K562 (cell line): ENCODE results near the gene PEAR1. TPM values are rescaled to one million over a fixed set of nuclear protein-coding genes. Genes with fewer than 3 reads are reported as not detected.

Experiments
- ARID3B ChIP-seq: fragments of 250-450 bp; sonication (Bioruptor Pico); IDR thresholded peaks from 2 replicates; pipeline ENCODE4 v1.4.0; 2020; ENCODE audit warnings: borderline replicate concordance
- BACH1 ChIP-seq: fragments of 200-800 bp; sonication (Bioruptor generic); IDR thresholded peaks from 2 replicates; pipeline ENCODE4 v1.6.1; 2016; ENCODE audit warnings: missing genetic modification characterization, missing compliant biosample characterization
- BRF2 ChIP-seq: IDR thresholded peaks from 3 replicates; pipeline ENCODE4 v1.6.1; 2011; ENCODE audit warnings: borderline replicate concordance, mild to moderate bottlenecking; ENCODE audit not compliant: insufficient read length, insufficient read depth
- CHD1 ChIP-seq: fragments of 200-600 bp; sonication (generic); IDR thresholded peaks from one replicate; pipeline ENCODE4 v1.6.1; 2012; ENCODE audit warnings: mild to moderate bottlenecking, moderate library complexity, low read length, inconsistent platforms
- DMBX1 ChIP-seq: fragments of 250-450 bp; sonication (Bioruptor Pico); IDR thresholded peaks from 2 replicates; pipeline ENCODE4 v1.8.0; 2022; ENCODE audit warnings: inconsistent platforms, mild to moderate bottlenecking, moderate library complexity, borderline replicate concordance
- ELF1 ChIP-seq: fragments of 200-800 bp; sonication (Bioruptor generic); IDR thresholded peaks from 2 replicates; pipeline ENCODE4 v1.6.1; 2016; ENCODE audit warnings: missing genetic modification characterization, missing compliant biosample characterization
- ETV5 ChIP-seq: sonication (generic); formaldehyde crosslinking; IDR thresholded peaks from 2 replicates; pipeline ENCODE4 v1.4.0; 2020; ENCODE audit warnings: low read depth, mild to moderate bottlenecking, missing genetic modification reagents
- FUS ChIP-seq: fragments of 200-400 bp; formaldehyde crosslinking; optimal IDR thresholded peaks from 2 replicates; pipeline ENCODE3; 2017; ENCODE audit warnings: low read depth, low read length
- GATAD2A ChIP-seq: fragments of 450-650 bp; IDR thresholded peaks from 2 replicates; pipeline ENCODE4 v1.6.1; 2017
- HCFC1 ChIP-seq: IDR thresholded peaks from 2 replicates; pipeline ENCODE4 v1.6.1; 2012; ENCODE audit warnings: low read depth, low read length, improper control_type of control experiment
- HEY1 ChIP-seq: fragments of 250-450 bp; sonication (Bioruptor Pico); IDR thresholded peaks from 2 replicates; pipeline ENCODE4 v1.5.0; 2020; ENCODE audit warnings: mild to moderate bottlenecking, moderate library complexity, borderline replicate concordance
- KLF13 ChIP-seq: fragments of 450-650 bp; IDR thresholded peaks from 2 replicates; pipeline ENCODE4 v1.6.1; 2016; ENCODE audit warnings: missing genetic modification characterization, low read depth, mild to moderate bottlenecking, missing compliant biosample characterization, moderate library complexity, borderline replicate concordance
- NBN ChIP-seq: fragments of 450-650 bp; IDR thresholded peaks from 2 replicates; pipeline ENCODE4 v1.6.1; 2016; ENCODE audit warnings: low read depth, mild to moderate bottlenecking
- NCOA6 ChIP-seq: fragments of 450-650 bp; IDR thresholded peaks from 2 replicates; pipeline ENCODE4 v1.6.1; 2017; ENCODE audit warnings: mild to moderate bottlenecking
- NELFE ChIP-seq: IDR thresholded peaks from 2 replicates; pipeline ENCODE4 v1.6.1; 2011; ENCODE audit warnings: mild to moderate bottlenecking; ENCODE audit not compliant: insufficient read depth, insufficient read length
- NUFIP1 ChIP-seq: fragments of 450-650 bp; IDR thresholded peaks from 2 replicates; pipeline ENCODE4 v1.6.1; 2018; ENCODE audit not compliant: partially characterized antibody
- SRF ChIP-seq, 2 experiments: fragments of 250-450, 450-650 bp in 1 of 2; sonication (Bioruptor Pico) in 1 of 2; sonication (generic) in 1 of 2; formaldehyde crosslinking; IDR thresholded peaks; 2 replicates each; pipeline versions ENCODE4 v1.5.0 to v1.5.1; 2020 to 2022; ENCODE audit warnings: mild to moderate bottlenecking in 1 of 2, missing genetic modification reagents in 1 of 2
- SRSF3 ChIP-seq: fragments of 200-400 bp; formaldehyde crosslinking; IDR thresholded peaks from 2 replicates; pipeline ENCODE4 v1.6.1; 2016; ENCODE audit warnings: mild to moderate bottlenecking, low read length, moderate library complexity; ENCODE audit not compliant: insufficient read depth
- TAL1 ChIP-seq: fragments of 450-650 bp; IDR thresholded peaks from 2 replicates; pipeline ENCODE4 v1.6.1; 2016; ENCODE audit warnings: mild to moderate bottlenecking
- TARDBP ChIP-seq: fragments of 450-650 bp; IDR thresholded peaks from 2 replicates; pipeline ENCODE4 v1.6.1; 2016
- TRIM24 ChIP-seq, 2 experiments: fragments of 450-650 bp; IDR thresholded peaks; 2 replicates each; pipeline ENCODE4 v1.6.1; 2016
- TSC22D4 ChIP-seq: fragments of 450-650 bp; IDR thresholded peaks from 2 replicates; pipeline ENCODE4 v1.6.1; 2016; ENCODE audit warnings: missing genetic modification characterization, missing biosample characterization, control low read depth
- ZBED1 ChIP-seq: IDR thresholded peaks from 2 replicates; pipeline ENCODE4 v1.6.1; 2014
- ZEB2 ChIP-seq: fragments of 450-650 bp; IDR thresholded peaks from 2 replicates; pipeline ENCODE4 v1.6.1; 2016
- ZNF436 ChIP-seq: fragments of 250-450, 450-650 bp; sonication (Bioruptor Pico); formaldehyde crosslinking; IDR thresholded peaks from 2 replicates; pipeline ENCODE4 v1.7.0; 2020; ENCODE audit warnings: mild to moderate bottlenecking
- ZNF449 ChIP-seq: fragments of 250-450 bp; sonication (Bioruptor Pico); IDR thresholded peaks from 2 replicates; pipeline ENCODE4 v1.8.0; 2022; ENCODE audit warnings: moderate library complexity, mild to moderate bottlenecking, inconsistent platforms
- ZNF561 ChIP-seq: fragments of 450-650 bp; formaldehyde crosslinking; conservative IDR thresholded peaks from 2 replicates; pipeline ENCODE4 v1.4.0; 2020; ENCODE audit warnings: mild to moderate bottlenecking, moderate library complexity
- ZSCAN32 ChIP-seq: fragments of 450-650 bp; formaldehyde crosslinking; IDR thresholded peaks from 2 replicates; pipeline ENCODE4 v1.4.0; 2020; ENCODE audit warnings: mild to moderate bottlenecking, moderate library complexity
- polyA plus RNA-seq, 8 experiments: library from polyadenylated mRNA; depleted of rRNA in 4 of 8; stranded (reverse) in 5 of 8; unstranded in 3 of 8; fragments of >200 nt; fragmentation: Nextera tagmentation in 2 of 8; fragmentation: Illumina TruSeq in 1 of 8; extraction: Ambion mirVana in 2 of 8; extraction: Trizol in 1 of 8; gene quantifications; 2 replicates each; pipeline versions ENCODE4 v1.2.1 to v1.2.3, GENCODE V29; 2011 to 2014; ENCODE audit warnings: inconsistent platforms in 1 of 8, missing spikeins in 1 of 8
- total RNA-seq, 7 experiments: library from RNA; depleted of rRNA in 6 of 7; stranded (reverse); fragments of >200 nt in 6 of 7; fragmentation: Illumina TruSeq in 2 of 7; extraction: Trizol in 2 of 7; gene quantifications; 2 replicates each; pipeline versions ENCODE4 v1.2.1 to v1.2.3, GENCODE V29; 2011 to 2021; ENCODE audit warnings: low replicate concordance in 1 of 7
- TF ChIP-seq, protein P1 (sequence below): fragments of 250-450 bp; sonication (Bioruptor Pico); IDR thresholded peaks from 2 replicates; pipeline ENCODE4 v1.9.0; 2021; ENCODE audit warnings: mild to moderate bottlenecking

PEAR1 gene
- total and polyA plus RNA-seq, 9 of the 15 experiments (the other 6 are each of a cell fraction or from before 2014, with no cell fraction given): 0.87 to 13.9 (median 6.1) TPM

DNA sequence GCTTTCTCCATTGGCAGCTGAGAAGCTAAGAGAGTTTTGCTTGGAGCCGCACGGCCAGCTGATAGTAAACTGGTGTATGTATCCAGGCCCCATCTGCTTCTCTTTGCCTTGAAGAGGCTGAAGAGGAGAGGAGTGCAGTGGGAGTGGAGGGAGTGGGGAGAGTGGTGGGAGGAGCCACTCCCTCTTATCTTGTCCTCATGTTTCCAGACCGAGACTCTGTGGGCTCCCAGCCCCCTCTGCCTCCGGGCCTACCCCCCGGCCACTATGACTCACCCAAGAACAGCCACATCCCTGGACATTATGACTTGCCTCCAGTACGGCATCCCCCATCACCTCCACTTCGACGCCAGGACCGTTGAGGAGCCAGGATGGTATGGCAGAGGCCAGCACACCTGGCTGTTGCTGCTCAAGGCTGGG lies 20.9 kb downstream of the PEAR1 start (continued):
- TF ChIP-seq TAL1: peak; percentile 35; the same call in 1 of the 2 replicates
- TF ChIP-seq TSC22D4: no peak
- no peak for TF ChIP-seq ARID3B (CRISPR knock-in tag)
- no peak for TF ChIP-seq HCFC1
- no peak for TF ChIP-seq NCOA6
- TF ChIP-seq GATAD2A: peak; percentile 85
- no peak for TF ChIP-seq SRF (CRISPR knock-in tag; IDR thresholded peaks at IDR 0.05)
- TF ChIP-seq ZEB2: peak; percentile 82
- TF ChIP-seq CHD1: no peak
- TF ChIP-seq KLF13 (tag): no peak; the same call in 1 of the 2 replicates
- no peak for TF ChIP-seq NUFIP1
- no peak for TF ChIP-seq DMBX1 (CRISPR knock-in tag)
- TF ChIP-seq HEY1 (CRISPR knock-in tag): no peak
- no peak for TF ChIP-seq ZBED1
- peak; percentile 73; the same call in 1 of the 2 replicates for TF ChIP-seq ETV5 (CRISPR knock-in tag)
- no peak for TF ChIP-seq BRF2
- TF ChIP-seq SRSF3: no peak
- no peak for TF ChIP-seq TARDBP
- no peak for TF ChIP-seq ZSCAN32 (CRISPR knock-in tag)
- TF ChIP-seq NELFE: no peak
- peak in 1 of 2 experiments; percentile 77; a peak in 1 of 4 replicates for TF ChIP-seq TRIM24 (IDR thresholded peaks at IDR 0.05)
- TF ChIP-seq BACH1 (tag): no peak
- peak; percentile 81 for TF ChIP-seq NBN
- TF ChIP-seq, protein P1, sequence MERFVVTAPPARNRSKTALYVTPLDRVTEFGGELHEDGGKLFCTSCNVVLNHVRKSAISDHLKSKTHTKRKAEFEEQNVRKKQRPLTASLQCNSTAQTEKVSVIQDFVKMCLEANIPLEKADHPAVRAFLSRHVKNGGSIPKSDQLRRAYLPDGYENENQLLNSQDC (CRISPR knock-in tag): no peak
- TF ChIP-seq ZNF436 (CRISPR knock-in tag): no peak
- no peak for TF ChIP-seq ELF1 (tag)
- no peak for TF ChIP-seq FUS
- TF ChIP-seq ZNF561 (CRISPR knock-in tag): no peak
- no peak for TF ChIP-seq ZNF449 (CRISPR knock-in tag)
